ENCODE data around the gene ANK2. TPM values are rescaled to one million over a fixed set of nuclear protein-coding genes. Genes with fewer than 3 reads are reported as not detected.

The ANK2 gene
- total and polyA plus RNA-seq, 10 donors = 5.3 to 158 (median 72.9) TPM

- H3K4me3 ChIP-seq = no peak overlapping the region
- intact Hi-C loops (cut with DNase I; ENCODE audit: low total_unique reads) = no loop called here
Observed at GRCh38 chr4:113378836-113379235, 329.4 kb downstream of the ANK2 start.

GRCh38 chr4:113382704-113383103 is 333.3 kb downstream of the ANK2 start:
- Histone ChIP-seq H3K4me1 (no peaks in the 10 kb centered on the region), H3K27me3 (replicated peaks in 1 of 7) (no peaks in the 10 kb centered on the region), H3K4me3 (no peak overlapping the region), H3K27ac (peak overlapping the region in 2 of 8 donors; percentile 2 to 35), H3K36me3 (peaks cover 0 to 6% (median 0%) of the 10 kb centered on the region in 6 donors), H3K9me3 (no peaks in the 10 kb centered on the region)
- DNase-seq = no peak
- intact Hi-C loops (cut with DNase I; ENCODE audit: low total_unique reads) = no loop called here
- 79 to 91% (median 90%) methylated on average over 1 of the region's 1 CpG for WGBS, 5 donors
- no peak for TF ChIP-seq CTCF (IDR thresholded peaks at IDR 0.05 in 8 of 11, conservative IDR thresholded peaks at IDR 0.05 in 3 of 11)
- no peak for TF ChIP-seq POLR2A (IDR thresholded peaks at IDR 0.05)
- TF ChIP-seq POLR2AphosphoS5 (IDR thresholded peaks at IDR 0.05) = no peak

More at GRCh38 chr4:113378836-113379235, 329.4 kb downstream of the ANK2 start:
- WGBS, 5 donors = 70 to 93% (median 87%) methylated on average over 1 of the region's 1 CpG
- no peak for DNase-seq
- TF ChIP-seq CTCF (IDR thresholded peaks at IDR 0.05 in 8 of 11, conservative IDR thresholded peaks at IDR 0.05 in 3 of 11) (no peak), POLR2AphosphoS5 (IDR thresholded peaks at IDR 0.05) (no peak), POLR2A (IDR thresholded peaks at IDR 0.05) (no peak)
- Histone ChIP-seq H3K27me3 (replicated peaks in 1 of 7) (no peaks in the 10 kb centered on the region), H3K36me3 (peaks cover 0 to 9% (median 0%) of the 10 kb centered on the region in 6 donors), H3K27ac (no peak overlapping the region), H3K9me3 (no peaks in the 10 kb centered on the region), H3K4me1 (no peaks in the 10 kb centered on the region)

GRCh38 chr4:113383111-113383785 is 333.8 kb downstream of the ANK2 start:
- intact Hi-C loops (cut with DNase I; ENCODE audit: low total_unique reads) = no loop called here

More at GRCh38 chr4:113383111-113383785, 333.8 kb downstream of the ANK2 start:
- DNase-seq = no peak
- Histone ChIP-seq H3K4me1 (no peaks in the 10 kb centered on the region), H3K9me3 (no peaks in the 10 kb centered on the region), H3K4me3 (no peak overlapping the region), H3K36me3 (peaks cover 0 to 6% (median 0%) of the 10 kb centered on the region in 6 donors), H3K27ac (peak overlapping the region in 1 of 8 donors; percentile 35), H3K27me3 (replicated peaks in 1 of 7) (no peaks in the 10 kb centered on the region)
- TF ChIP-seq POLR2AphosphoS5 (IDR thresholded peaks at IDR 0.05) = no peak
- no peak for TF ChIP-seq CTCF (IDR thresholded peaks at IDR 0.05 in 8 of 11, conservative IDR thresholded peaks at IDR 0.05 in 3 of 11)
- no peak for TF ChIP-seq POLR2A (IDR thresholded peaks at IDR 0.05)
- 62 to 79% (median 73%) methylated on average over 5 of the region's 5 CpGs for WGBS, 5 donors
